ENCODE measurements around the gene SASH1. TPM values are rescaled to one million over a fixed set of nuclear protein-coding genes. Genes with fewer than 3 reads are reported as not detected.
A peak's percentile ranks its signal among the peaks of the same experiment; 100 is the strongest.

Gene SASH1
- total RNA-seq, 1 experiment from 2014 or later = 11.7 TPM

- no TSS peak for BruUV-seq (replicated peaks)
- no peaks in the 10 kb centered on the region for H3K36me3 ChIP-seq (ENCODE audit: control insufficient read depth in 1 of 2, insufficient read depth in 2 of 2, low read length in 2 of 2)
- peak; percentile 60 for ATAC-seq
- no peaks in the 10 kb centered on the region for H4K20me1 ChIP-seq (ENCODE audit: insufficient read depth)
- 0 out of 2 replicates have a peak, but pooled peaks cover 5% of the 10 kb centered on the region for H3K27me3 ChIP-seq (ENCODE audit: insufficient read depth, low read length)
- no peak for DNase-seq (ENCODE audit: low read depth, low spot score)
- H3K9me3 ChIP-seq (ENCODE audit: control insufficient read depth in 1 of 2, insufficient read depth in 1 of 2, low read depth in 1 of 2, low read length in 2 of 2) = no peaks in the 10 kb centered on the region
- H2AFZ ChIP-seq (ENCODE audit: low read depth, low read length, poor library complexity, severe bottlenecking) = peak overlapping the region; percentile 91
- H3K4me1 ChIP-seq (ENCODE audit: control insufficient read depth in 1 of 2, insufficient read depth in 2 of 2, low read length in 2 of 2) = peaks cover 0 to 7% of the 10 kb centered on the region in 2 experiments; a peak in 1 of 4 replicates
- ChIA-PET CTCF (interaction anchor here (0.6 to 2.5 kb wide), 28 partner anchors 9 to 1142 kb away, joined by 3 to 37 read pairs (median 5); no protein-coding TSS in a partner anchor), RAD21 (ENCODE audit: low non-redundant PET in 1 of 2, low total read pairs in 2 of 2, uncharacterized antibody in 2 of 2, unreplicated experiment in 2 of 2) (interaction anchor here (0.6 to 1.2 kb wide), 5 partner anchors 19 to 450 kb away, joined by 3 to 8 read pairs (median 3); no protein-coding TSS in a partner anchor), POLR2A (interaction anchor here (1.1 kb wide), 1 partner anchor 853 kb away, joined by 3 read pairs; no protein-coding TSS in a partner anchor)
- no peaks in the 10 kb centered on the region for H3K79me2 ChIP-seq (ENCODE audit: insufficient read depth, low read length)
- H3K9ac ChIP-seq (ENCODE audit: low read length) = no peak overlapping the region
- intact Hi-C loops (cut with micrococcal nuclease) = loop anchor here (1.0 to 10.0 kb wide), 4 partner anchors 370 to 936 kb away; no protein-coding TSS in a partner anchor
- H3K9me2 ChIP-seq (ENCODE audit: insufficient read depth) = no peaks in the 10 kb centered on the region
- no peak overlapping the region for H3K4me3 ChIP-seq (replicated peaks in 1 of 2; ENCODE audit: low read depth in 1 of 2, low read length in 2 of 2)
- H3K4me2 ChIP-seq (ENCODE audit: low read length) = peak overlapping the region; percentile 30; the same call in 1 of the 2 replicates
- TF ChIP-seq ATF3 (IDR thresholded peaks at IDR 0.05) (no peak), REST (IDR thresholded peaks at IDR 0.05; ENCODE audit: low read depth) (no peak), JUND (IDR thresholded peaks at IDR 0.05) (no peak), SP1 (IDR thresholded peaks at IDR 0.05; ENCODE audit: low read depth) (no peak), CBX3 (IDR thresholded peaks at IDR 0.05; ENCODE audit: low read depth) (no peak), ZFX (IDR thresholded peaks at IDR 0.05) (no peak), CEBPB (IDR thresholded peaks at IDR 0.05; ENCODE audit: low read depth) (no peak), POLR2A (IDR thresholded peaks at IDR 0.05; ENCODE audit: borderline replicate concordance, extremely low read depth, insufficient read depth, insufficient read length) (no peak), ELF1 (IDR thresholded peaks at IDR 0.05; ENCODE audit: borderline replicate concordance, low read depth) (no peak), POLR2AphosphoS5 (IDR thresholded peaks at IDR 0.05; ENCODE audit: low read depth, low read length) (no peak), TCF7L2 (IDR thresholded peaks at IDR 0.05; ENCODE audit: borderline replicate concordance, extremely low read depth, insufficient read depth, insufficient read length) (no peak), SRF (IDR thresholded peaks at IDR 0.05; ENCODE audit: low read depth) (no peak), ZBTB33 (IDR thresholded peaks at IDR 0.05; ENCODE audit: extremely low read depth, insufficient replicate concordance, low read length) (no peak), YY1 (IDR thresholded peaks at IDR 0.05; ENCODE audit: extremely low read depth, insufficient replicate concordance, low read depth, low read length) (no peak), RAD21 (IDR thresholded peaks at IDR 0.05; ENCODE audit: low read depth) (no peak)
- H3K27ac ChIP-seq (ENCODE audit: low read depth, low read length) = no peak overlapping the region
These were observed 235.8 kb downstream of the SASH1 start for GRCh38 chr6:148578489-148578814.
